HepG2 (cell line): ENCODE data around the gene RPS17. TPM values are rescaled to one million over a fixed set of nuclear protein-coding genes. Genes with fewer than 3 reads are reported as not detected.

Source experiments
- ATF7 ChIP-seq, 2 experiments: fragments of 450-650 bp in 1 of 2; sonication (generic) in 1 of 2; formaldehyde crosslinking in 1 of 2; IDR thresholded peaks; 2 replicates each; pipeline versions ENCODE4 v1.4.0 to v1.6.1; 2016 to 2020; ENCODE audit warnings: antibody characterized with exemption in 1 of 2, mild to moderate bottlenecking in 1 of 2, missing genetic modification reagents in 1 of 2
- KLF16 ChIP-seq, 2 experiments: sonication (generic) in 1 of 2; formaldehyde crosslinking in 1 of 2; IDR thresholded peaks; 2 replicates each; pipeline versions ENCODE4 v1.6.1 to v1.8.0; 2016 to 2023; ENCODE audit warnings: missing genetic modification reagents in 2 of 2, missing compliant biosample characterization in 1 of 2
- NRL ChIP-seq: sonication (generic); formaldehyde crosslinking; IDR thresholded peaks from 2 replicates; pipeline ENCODE4 v1.5.0; 2020; ENCODE audit warnings: missing genetic modification reagents, mild to moderate bottlenecking, moderate library complexity, borderline replicate concordance
- RFXAP ChIP-seq: sonication (generic); formaldehyde crosslinking; IDR thresholded peaks from 2 replicates; pipeline ENCODE4 v1.4.0; 2020; ENCODE audit warnings: missing genetic modification reagents, borderline replicate concordance
- ZBTB37 ChIP-seq: sonication (generic); formaldehyde crosslinking; IDR thresholded peaks from 2 replicates; pipeline ENCODE4 v1.4.0; 2020; ENCODE audit warnings: mild to moderate bottlenecking, missing genetic modification reagents
- ZBTB44 ChIP-seq: sonication (generic); formaldehyde crosslinking; IDR thresholded peaks from 2 replicates; pipeline ENCODE4 v1.4.0; 2020; ENCODE audit warnings: missing genetic modification reagents
- ZNF44 ChIP-seq: sonication (generic); formaldehyde crosslinking; IDR thresholded peaks from 2 replicates; pipeline ENCODE4 v1.5.1; 2020; ENCODE audit warnings: mild to moderate bottlenecking, missing genetic modification reagents
- ZSCAN30 ChIP-seq: sonication (generic); formaldehyde crosslinking; IDR thresholded peaks from 2 replicates; pipeline ENCODE4 v1.5.0; 2020; ENCODE audit warnings: mild to moderate bottlenecking, missing genetic modification reagents
- polyA plus RNA-seq, 8 experiments: library from polyadenylated mRNA; depleted of rRNA in 3 of 8; stranded (reverse) in 7 of 8; unstranded in 1 of 8; fragments of >200 nt; fragmentation: Illumina TruSeq in 4 of 8; extraction: Trizol in 4 of 8; gene quantifications; 2 replicates each; pipeline versions ENCODE4 v1.2.1 to v1.2.3, GENCODE V29; 2011 to 2016; ENCODE audit warnings: low read depth in 4 of 8, missing spikeins in 1 of 8, mixed read lengths in 1 of 8; ENCODE audit not compliant: insufficient read depth in 1 of 8
- total RNA-seq, 5 experiments: library from RNA; depleted of rRNA; stranded (reverse); fragments of >200 nt; fragmentation: Illumina TruSeq; extraction: Trizol; gene quantifications; 2 replicates each; pipeline ENCODE4 v1.2.3, GENCODE V29; 2016; ENCODE audit warnings: low read depth in 1 of 5
- TF ChIP-seq, protein P1 (sequence below): sonication (generic); formaldehyde crosslinking; IDR thresholded peaks from 2 replicates; pipeline ENCODE4 v1.4.0; 2020; ENCODE audit warnings: mild to moderate bottlenecking, missing genetic modification reagents

RPS17 gene
- total and polyA plus RNA-seq, 2 of the 13 experiments (the other 11 are each of a cell fraction or from before 2014, with no cell fraction given): 2,570 to 5,021 TPM

- TF ChIP-seq RFXAP (CRISPR knock-in tag) (no peak), ZNF44 (no peak), KLF16 (CRISPR knock-in tag; IDR thresholded peaks at IDR 0.05) (no peak), ZSCAN30 (CRISPR knock-in tag) (no peak), ZBTB37 (CRISPR knock-in tag) (no peak), NRL (CRISPR knock-in tag) (no peak), ATF7 (IDR thresholded peaks at IDR 0.05) (no peak), ATF7 (CRISPR knock-in tag; IDR thresholded peaks at IDR 0.05) (no peak), ZBTB44 (CRISPR knock-in tag) (no peak)
- TF ChIP-seq, protein P1, sequence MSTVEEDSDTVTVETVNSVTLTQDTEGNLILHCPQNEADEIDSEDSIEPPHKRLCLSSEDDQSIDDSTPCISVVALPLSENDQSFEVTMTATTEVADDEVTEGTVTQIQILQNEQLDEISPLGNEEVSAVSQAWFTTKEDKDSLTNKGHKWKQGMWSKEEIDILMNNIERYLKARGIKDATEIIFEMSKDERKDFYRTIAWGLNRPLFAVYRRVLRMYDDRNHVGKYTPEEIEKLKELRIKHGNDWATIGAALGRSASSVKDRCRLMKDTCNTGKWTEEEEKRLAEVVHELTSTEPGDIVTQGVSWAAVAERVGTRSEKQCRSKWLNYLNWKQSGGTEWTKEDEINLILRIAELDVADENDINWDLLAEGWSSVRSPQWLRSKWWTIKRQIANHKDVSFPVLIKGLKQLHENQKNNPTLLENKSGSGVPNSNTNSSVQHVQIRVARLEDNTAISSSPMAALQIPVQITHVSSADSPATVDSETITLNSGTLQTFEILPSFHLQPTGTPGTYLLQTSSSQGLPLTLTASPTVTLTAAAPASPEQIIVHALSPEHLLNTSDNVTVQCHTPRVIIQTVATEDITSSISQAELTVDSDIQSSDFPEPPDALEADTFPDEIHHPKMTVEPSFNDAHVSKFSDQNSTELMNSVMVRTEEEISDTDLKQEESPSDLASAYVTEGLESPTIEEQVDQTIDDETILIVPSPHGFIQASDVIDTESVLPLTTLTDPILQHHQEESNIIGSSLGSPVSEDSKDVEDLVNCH: no peak
These were observed 11.5 kb upstream of the RPS17 start (continued) for GRCh38 chr15:82551646-82552247.
